Activated CD8-positive, alpha-beta T cell treated with anti-CD3 and anti-CD28 coated beads for 36 hours (primary cell): ENCODE data around the gene SLC66A2. TPM values are rescaled to one million over a fixed set of nuclear protein-coding genes. Genes with fewer than 3 reads are reported as not detected.

ENCODE experiments used
- ATAC-seq: fragments of 200-7000 bp; cut with Tn5 transposase; one replicate; pipeline ENCODE4 v1.10.0; 2021; ENCODE audit warnings: mild to moderate bottlenecking, moderate library complexity
- CTCF ChIA-PET: fragments of 350-600 bp; sonication (Branson Sonifier 250); formaldehyde crosslinking; loops from one replicate; lab custom pipeline; 2021; ENCODE audit warnings: antibody characterized with exemption; lab: Charles Lee
- POLR2A ChIA-PET: fragments of 350-600 bp; sonication (Branson Sonifier 250); formaldehyde crosslinking; loops from one replicate; lab custom pipeline; 2021; ENCODE audit warnings: antibody characterized with exemption; lab: Charles Lee
- DNase-seq: peaks from one replicate; pipeline ENCODE4 v3.0.0-alpha.2; 2020
- H3K27ac Mint-ChIP-seq: one replicate; pipeline ENCODE4 v1.8.0; 2021; ENCODE audit warnings: mild to moderate bottlenecking, mixed read lengths
- H3K27me3 Mint-ChIP-seq: one replicate; pipeline ENCODE4 v1.8.0; 2021; ENCODE audit warnings: mixed read lengths
- H3K36me3 Mint-ChIP-seq: one replicate; pipeline ENCODE4 v1.8.0; 2021; ENCODE audit warnings: low read depth, mixed read lengths
- H3K4me1 Mint-ChIP-seq: one replicate; pipeline ENCODE4 v1.8.0; 2021; ENCODE audit warnings: low read depth, mixed read lengths
- H3K4me3 Mint-ChIP-seq: one replicate; pipeline ENCODE4 v1.8.0; 2021; ENCODE audit warnings: mild to moderate bottlenecking, moderate library complexity, mixed read lengths
- H3K9me3 Mint-ChIP-seq: one replicate; pipeline ENCODE4 v1.8.0; 2021; ENCODE audit warnings: mixed read lengths
- intact Hi-C: fragments of 100-400 bp; cut with micrococcal nuclease; formaldehyde crosslinking; loops from one replicate; pipeline ENCODE4 v1.10.0; 2022
- total RNA-seq, 2 experiments: library from RNA; stranded (reverse); gene quantifications; one replicate each; pipeline ENCODE4 v1.2.3, GENCODE V29; 2021
- TF ChIP-seq, protein P1 (sequence below): fragments of 200-600 bp; IDR thresholded peaks from one replicate; pipeline ENCODE4 v1.8.0; 2022; ENCODE audit warnings: antibody characterized with exemption, mild to moderate bottlenecking

SLC66A2 gene
- total RNA-seq, 2 experiments from 2014 or later, result 28.2 to 29.7 TPM

DNA sequence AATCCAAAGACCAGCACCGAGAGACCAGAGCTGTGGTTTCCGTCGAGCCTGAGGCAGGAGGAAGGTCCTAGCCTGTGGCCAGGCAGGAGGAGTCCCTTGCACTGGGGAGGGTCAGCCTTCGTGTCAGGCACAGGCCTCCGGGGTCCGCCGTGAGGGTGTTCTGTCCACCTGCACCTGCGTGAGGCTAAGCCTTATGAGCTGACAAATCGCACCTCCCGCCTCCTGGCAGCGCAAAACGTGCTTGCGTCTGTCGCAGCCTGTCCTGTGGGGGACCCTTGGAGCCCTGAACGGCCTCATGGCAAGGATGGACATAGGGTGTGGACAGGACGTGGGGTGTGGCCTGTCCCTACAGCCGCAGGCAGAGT, 80.4 kb downstream of the SLC66A2 start:
- no peaks in the 10 kb centered on the region for H3K36me3 Mint-ChIP-seq
- no peak overlapping the region for H3K27ac Mint-ChIP-seq
- DNase-seq (no peak), ATAC-seq (no peak)
- H3K4me3 Mint-ChIP-seq, result no peak overlapping the region
- ChIA-PET CTCF (interaction anchor here (1.4 kb wide), 1 partner anchor 287 kb away, joined by 3 read pairs; no protein-coding TSS in a partner anchor), POLR2A (no interaction called here)
- TF ChIP-seq, protein P1, sequence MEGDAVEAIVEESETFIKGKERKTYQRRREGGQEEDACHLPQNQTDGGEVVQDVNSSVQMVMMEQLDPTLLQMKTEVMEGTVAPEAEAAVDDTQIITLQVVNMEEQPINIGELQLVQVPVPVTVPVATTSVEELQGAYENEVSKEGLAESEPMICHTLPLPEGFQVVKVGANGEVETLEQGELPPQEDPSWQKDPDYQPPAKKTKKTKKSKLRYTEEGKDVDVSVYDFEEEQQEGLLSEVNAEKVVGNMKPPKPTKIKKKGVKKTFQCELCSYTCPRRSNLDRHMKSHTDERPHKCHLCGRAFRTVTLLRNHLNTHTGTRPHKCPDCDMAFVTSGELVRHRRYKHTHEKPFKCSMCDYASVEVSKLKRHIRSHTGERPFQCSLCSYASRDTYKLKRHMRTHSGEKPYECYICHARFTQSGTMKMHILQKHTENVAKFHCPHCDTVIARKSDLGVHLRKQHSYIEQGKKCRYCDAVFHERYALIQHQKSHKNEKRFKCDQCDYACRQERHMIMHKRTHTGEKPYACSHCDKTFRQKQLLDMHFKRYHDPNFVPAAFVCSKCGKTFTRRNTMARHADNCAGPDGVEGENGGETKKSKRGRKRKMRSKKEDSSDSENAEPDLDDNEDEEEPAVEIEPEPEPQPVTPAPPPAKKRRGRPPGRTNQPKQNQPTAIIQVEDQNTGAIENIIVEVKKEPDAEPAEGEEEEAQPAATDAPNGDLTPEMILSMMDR, result no peak
- H3K27me3 Mint-ChIP-seq, result no peaks in the 10 kb centered on the region
- H3K9me3 Mint-ChIP-seq, result no peaks in the 10 kb centered on the region
- intact Hi-C loops, result no loop called here
- H3K4me1 Mint-ChIP-seq, result no peaks in the 10 kb centered on the region

DNA sequence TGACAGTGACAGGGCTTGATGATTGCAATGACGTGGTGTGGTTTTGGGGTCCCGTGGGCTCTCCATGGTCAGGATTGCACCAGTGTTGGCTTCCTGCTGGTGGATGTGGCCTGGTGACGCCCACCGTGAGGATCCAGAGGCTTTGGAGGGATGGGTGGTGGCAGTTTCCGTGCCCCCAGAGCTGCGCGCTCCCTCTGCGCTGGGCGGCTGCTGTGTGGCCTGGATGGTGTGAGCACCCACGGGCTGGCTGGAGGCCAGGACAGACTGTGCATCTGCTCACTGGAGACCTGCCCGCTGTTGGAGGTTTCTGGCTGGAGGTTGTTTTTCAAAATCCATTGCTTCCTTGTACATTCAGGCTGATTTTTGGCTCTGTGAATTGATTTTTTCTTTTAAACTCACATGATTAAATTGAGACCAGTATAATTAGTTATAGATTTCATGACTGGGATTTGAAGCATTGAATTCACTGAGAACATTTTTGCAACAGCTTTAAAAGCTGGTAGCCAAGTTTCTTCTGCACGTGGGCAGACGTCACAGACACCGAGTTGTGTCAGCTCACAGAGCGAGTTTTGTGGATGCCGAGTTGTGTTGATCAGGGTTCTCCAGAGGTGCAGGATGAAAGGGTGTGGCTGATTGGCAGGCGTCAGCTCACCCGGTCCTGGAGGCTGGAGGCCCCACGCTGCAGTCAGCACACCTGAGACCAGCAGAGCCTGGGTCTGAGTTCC, 81.0 kb downstream of the SLC66A2 start:
- TF ChIP-seq, protein P1, result no peak
- no peaks in the 10 kb centered on the region for H3K4me1 Mint-ChIP-seq
- intact Hi-C loops, result no loop called here
- no peak overlapping the region for H3K27ac Mint-ChIP-seq
- ChIA-PET POLR2A (no interaction called here), CTCF (interaction anchor here (1.4 kb wide), 1 partner anchor 287 kb away, joined by 3 read pairs; no protein-coding TSS in a partner anchor)
- DNase-seq (no peak), ATAC-seq (no peak)
- H3K27me3 Mint-ChIP-seq, result no peaks in the 10 kb centered on the region
- H3K4me3 Mint-ChIP-seq, result no peak overlapping the region
- H3K36me3 Mint-ChIP-seq, result no peaks in the 10 kb centered on the region
- H3K9me3 Mint-ChIP-seq, result no peaks in the 10 kb centered on the region

DNA sequence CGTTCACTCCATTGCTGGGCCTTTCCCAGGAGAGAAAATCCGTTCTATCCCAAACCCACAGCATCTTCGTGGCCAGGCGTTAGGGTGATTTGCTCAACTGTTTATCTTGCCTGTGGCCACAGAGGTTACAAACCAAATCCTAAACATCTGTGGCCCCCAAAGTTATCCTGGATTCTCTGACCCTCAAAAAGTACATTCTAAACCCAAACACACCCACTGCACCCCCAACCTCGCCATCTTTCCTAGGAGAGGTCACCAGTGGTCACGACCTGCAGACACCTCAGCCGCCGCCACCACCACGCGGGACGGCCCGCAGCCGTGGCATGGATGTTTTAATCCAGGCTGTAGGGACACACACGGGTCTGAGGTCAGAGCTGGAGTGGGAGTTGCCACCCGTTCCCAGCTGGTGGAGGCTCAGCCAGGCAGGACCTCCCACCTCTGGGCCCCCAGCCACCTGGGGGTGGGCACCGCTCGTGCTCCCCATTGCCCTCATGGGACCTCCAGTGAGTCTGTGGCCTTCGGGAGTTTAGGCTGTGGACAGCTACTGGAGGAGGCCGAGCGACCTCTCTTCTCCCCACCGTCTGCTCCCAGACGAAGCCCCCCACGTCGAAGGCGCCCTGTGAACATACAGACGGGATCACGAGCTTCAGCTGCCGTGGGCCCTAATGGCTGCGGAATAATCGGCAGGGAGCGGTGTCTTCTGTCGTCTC, 81.7 kb downstream of the SLC66A2 start:
- ATAC-seq (no peak), DNase-seq (no peak)
- Mint-ChIP-seq H3K4me1 (no peaks in the 10 kb centered on the region), H3K27ac (no peak overlapping the region), H3K36me3 (no peaks in the 10 kb centered on the region), H3K27me3 (no peaks in the 10 kb centered on the region), H3K9me3 (no peaks in the 10 kb centered on the region), H3K4me3 (no peak overlapping the region)
- POLR2A ChIA-PET, result no interaction called here
- intact Hi-C loops, result no loop called here
- CTCF ChIA-PET, result interaction anchor here (1.4 kb wide), 1 partner anchor 288 kb away, joined by 3 read pairs; no protein-coding TSS in a partner anchor
- TF ChIP-seq, protein P1, result no peak

DNA sequence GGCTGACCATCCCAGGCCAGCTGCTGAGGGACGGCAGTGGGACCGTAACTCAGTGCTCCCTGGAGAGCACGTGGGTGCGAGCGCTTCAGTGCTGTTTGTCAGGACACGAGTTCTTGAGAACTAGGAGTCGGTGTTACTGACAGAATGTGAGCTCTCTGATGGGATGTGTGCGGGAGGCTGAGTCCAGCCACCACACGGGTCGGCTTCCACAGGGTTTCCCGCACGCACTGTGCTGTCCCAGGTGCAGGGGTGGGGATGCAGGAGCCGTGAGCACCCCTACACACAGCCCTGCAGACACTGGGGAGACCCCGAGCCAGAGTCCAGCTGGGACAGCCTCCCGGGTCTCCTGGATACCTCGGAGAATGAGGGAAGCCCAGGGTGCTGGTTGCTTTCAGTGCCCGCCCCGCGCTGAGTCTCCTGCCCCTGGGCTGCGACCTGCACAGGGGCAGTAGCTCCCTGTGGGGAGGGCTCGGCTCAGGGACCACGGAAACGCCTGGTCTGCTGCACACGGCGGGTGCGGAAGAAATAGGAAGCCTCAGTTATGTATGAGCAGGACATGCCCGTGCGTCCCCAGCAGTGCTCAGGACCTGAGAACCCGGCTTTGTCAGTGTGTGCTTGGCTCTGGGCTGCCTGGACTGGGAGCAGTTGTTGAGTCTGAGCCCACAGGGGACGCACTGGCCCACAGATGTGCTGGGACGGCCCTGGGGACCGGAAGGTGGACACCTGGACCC, 82.5 kb downstream of the SLC66A2 start:
- Mint-ChIP-seq H3K27me3 (no peaks in the 10 kb centered on the region), H3K27ac (no peak overlapping the region), H3K4me3 (no peak overlapping the region), H3K9me3 (no peaks in the 10 kb centered on the region), H3K36me3 (no peaks in the 10 kb centered on the region), H3K4me1 (no peaks in the 10 kb centered on the region)
- POLR2A ChIA-PET, result no interaction called here
- CTCF ChIA-PET, result no interaction called here
- intact Hi-C loops, result no loop called here
- TF ChIP-seq, protein P1, result no peak
- DNase-seq (no peak), ATAC-seq (no peak)
